Erythroblast (primary cell): Measurements from ENCODE around the gene NTN1.

Source experiments
- GATA1 ChIP-seq: IDR thresholded peaks from 2 replicates; pipeline ENCODE4 v1.6.1; 2011; ENCODE audit warnings: low read depth, mild to moderate bottlenecking, control low read depth, low read length, moderate library complexity
- POLR2A ChIP-seq: IDR thresholded peaks from 2 replicates; pipeline ENCODE4 v1.6.1; 2011; ENCODE audit warnings: mild to moderate bottlenecking, low read length

GRCh38 chr17:9026741-9027140 is 5.4 kb downstream of the NTN1 start:
- TF ChIP-seq POLR2A (no peak), GATA1 (no peak)
